ENCODE data around the gene CD74. TPM values are rescaled to one million over a fixed set of nuclear protein-coding genes. Genes with fewer than 3 reads are reported as not detected.

CD74 gene
- total RNA-seq, 2 donors from 2014 or later, result 200 to 485 TPM

DNA sequence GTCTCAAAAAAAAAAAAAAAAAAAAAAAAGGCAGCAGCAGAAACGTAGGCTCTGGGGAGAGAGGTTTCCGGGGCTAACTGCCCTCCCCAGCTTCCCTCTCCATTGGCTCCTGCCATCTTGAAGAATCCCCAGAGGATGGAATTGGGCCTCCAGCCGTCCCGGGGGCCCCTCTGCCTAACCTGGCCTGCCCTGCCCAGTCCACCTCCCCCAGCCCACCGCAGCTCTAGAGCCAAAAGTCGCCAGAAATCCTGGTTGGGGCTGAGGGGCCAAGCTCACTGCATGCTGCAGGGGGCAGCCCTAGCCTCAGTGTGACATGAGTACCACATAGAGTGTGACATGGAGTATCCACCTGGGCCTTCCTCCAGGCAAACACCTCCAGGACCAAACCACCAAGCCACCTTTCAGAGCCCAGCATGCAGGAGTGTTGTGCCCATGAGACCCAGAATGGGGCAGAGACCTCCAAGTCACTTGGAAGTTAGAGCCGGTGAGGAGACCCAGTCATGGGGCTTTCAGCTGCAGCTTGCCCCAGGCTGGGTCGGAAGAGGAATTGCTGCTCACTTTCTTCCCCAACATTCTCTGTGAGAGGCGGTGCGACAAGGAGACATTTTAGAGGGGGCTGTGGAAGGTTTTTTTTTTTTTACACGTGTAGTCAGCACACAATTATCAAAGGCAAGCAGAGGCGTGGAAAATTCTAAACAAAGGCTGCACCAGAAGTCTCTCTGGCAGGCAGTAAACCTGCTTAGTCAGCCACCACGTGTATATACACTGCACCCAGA is 17.6 kb downstream of the CD74 start:
- no peak for DNase-seq
- no peaks in the 10 kb centered on the region for H3K9me3 ChIP-seq
- H3K27ac ChIP-seq, result no peak overlapping the region
- TF ChIP-seq, protein P1, sequence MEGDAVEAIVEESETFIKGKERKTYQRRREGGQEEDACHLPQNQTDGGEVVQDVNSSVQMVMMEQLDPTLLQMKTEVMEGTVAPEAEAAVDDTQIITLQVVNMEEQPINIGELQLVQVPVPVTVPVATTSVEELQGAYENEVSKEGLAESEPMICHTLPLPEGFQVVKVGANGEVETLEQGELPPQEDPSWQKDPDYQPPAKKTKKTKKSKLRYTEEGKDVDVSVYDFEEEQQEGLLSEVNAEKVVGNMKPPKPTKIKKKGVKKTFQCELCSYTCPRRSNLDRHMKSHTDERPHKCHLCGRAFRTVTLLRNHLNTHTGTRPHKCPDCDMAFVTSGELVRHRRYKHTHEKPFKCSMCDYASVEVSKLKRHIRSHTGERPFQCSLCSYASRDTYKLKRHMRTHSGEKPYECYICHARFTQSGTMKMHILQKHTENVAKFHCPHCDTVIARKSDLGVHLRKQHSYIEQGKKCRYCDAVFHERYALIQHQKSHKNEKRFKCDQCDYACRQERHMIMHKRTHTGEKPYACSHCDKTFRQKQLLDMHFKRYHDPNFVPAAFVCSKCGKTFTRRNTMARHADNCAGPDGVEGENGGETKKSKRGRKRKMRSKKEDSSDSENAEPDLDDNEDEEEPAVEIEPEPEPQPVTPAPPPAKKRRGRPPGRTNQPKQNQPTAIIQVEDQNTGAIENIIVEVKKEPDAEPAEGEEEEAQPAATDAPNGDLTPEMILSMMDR (IDR thresholded peaks at IDR 0.05), result no peak
- no peaks in the 10 kb centered on the region for H3K4me1 ChIP-seq
- no peaks in the 10 kb centered on the region for H3K36me3 ChIP-seq
- H3K4me3 ChIP-seq, result no peak overlapping the region
- H3K9ac ChIP-seq (ENCODE audit: low read depth in 2 of 2, low read length in 2 of 2), result no peak overlapping the region
- intact Hi-C loops (cut with DNase I), result no loop called here
- no peaks in the 10 kb centered on the region for H3K27me3 ChIP-seq

DNA sequence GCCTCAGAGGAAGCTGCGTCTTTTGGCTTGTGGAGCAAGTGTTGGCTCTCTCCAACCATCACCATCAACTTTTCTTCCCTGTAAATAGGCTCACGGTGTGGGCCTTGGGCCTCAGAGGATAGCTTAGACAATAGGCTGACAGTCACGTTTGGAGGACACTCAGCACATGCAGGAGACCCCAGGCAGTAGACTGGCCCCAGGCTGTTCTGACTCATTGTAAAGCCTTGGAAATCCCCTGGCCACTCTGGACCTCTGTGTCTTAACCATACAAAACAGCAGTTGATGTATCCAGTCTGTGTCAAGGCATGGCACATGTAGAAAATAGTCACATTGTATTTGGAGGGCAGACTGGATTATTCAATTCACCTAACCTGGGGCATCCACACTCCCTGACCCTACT is 18.6 kb downstream of the CD74 start:
- Histone ChIP-seq H3K27me3 (no peaks in the 10 kb centered on the region), H3K4me3 (no peak overlapping the region), H3K9ac (ENCODE audit: low read depth in 2 of 2, low read length in 2 of 2) (no peak overlapping the region), H3K9me3 (no peaks in the 10 kb centered on the region), H3K4me1 (no peaks in the 10 kb centered on the region), H3K27ac (no peak overlapping the region), H3K36me3 (peaks cover 5% of the 10 kb centered on the region)
- no peak for DNase-seq
- TF ChIP-seq, protein P1 (IDR thresholded peaks at IDR 0.05), result no peak
- intact Hi-C loops (cut with DNase I), result no loop called here

DNA sequence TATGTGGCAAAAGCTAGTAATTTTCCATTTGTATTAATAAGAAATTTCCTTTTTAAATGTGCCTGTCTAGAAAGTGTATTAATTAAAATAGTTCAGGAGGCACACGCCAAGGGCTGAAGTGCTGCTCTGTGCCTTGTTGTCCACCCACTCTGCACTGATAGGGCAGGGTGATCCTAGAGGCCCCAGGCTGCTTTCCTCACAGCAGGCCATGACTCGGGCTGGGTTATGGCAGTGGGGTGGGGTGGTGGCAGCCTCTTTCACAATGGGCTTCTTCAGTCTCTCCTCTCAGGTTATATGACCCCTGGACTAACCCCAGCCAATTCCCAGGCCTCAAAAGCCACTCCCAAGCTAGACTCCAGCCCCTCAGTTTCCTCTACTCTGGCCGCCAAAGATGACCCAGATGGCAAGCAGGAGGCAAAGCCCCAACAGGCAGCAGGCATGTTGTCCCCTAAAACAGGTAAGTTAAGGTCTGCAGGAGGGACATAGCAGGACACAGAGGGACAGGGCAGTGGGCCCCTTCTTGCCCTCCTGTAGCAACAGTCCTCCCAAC is 19.5 kb downstream of the CD74 start:
- TF ChIP-seq, protein P1 (IDR thresholded peaks at IDR 0.05), result no peak
- Histone ChIP-seq H3K9ac (ENCODE audit: low read depth in 2 of 2, low read length in 2 of 2) (no peak overlapping the region), H3K36me3 (peaks cover 5% of the 10 kb centered on the region), H3K4me3 (no peak overlapping the region), H3K27me3 (no peaks in the 10 kb centered on the region), H3K4me1 (no peaks in the 10 kb centered on the region), H3K27ac (no peak overlapping the region), H3K9me3 (no peaks in the 10 kb centered on the region)
- intact Hi-C loops (cut with DNase I), result no loop called here
- no peak for DNase-seq

DNA sequence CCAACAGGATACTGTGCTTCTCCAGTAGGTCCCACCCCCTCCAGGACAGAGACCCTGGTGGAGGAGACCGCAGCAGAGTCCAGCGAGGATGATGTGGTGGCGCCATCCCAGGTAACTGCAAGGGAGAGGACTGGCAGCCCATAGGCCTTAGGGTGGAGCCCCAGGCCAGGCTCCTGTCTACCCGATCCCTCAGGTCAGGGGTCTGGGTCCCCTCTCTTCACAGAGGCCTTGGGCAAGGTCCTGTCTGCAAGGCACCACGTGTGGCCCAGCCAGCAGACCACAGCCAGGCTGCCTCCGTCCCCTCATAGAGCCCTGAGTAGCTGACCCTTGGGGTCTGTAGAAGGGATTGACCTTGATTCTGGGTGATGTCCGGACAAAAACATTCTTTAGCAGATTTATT is 20.0 kb downstream of the CD74 start:
- TF ChIP-seq, protein P1 (IDR thresholded peaks at IDR 0.05), result no peak
- peaks cover 5% of the 10 kb centered on the region for H3K36me3 ChIP-seq
- no peak overlapping the region for H3K27ac ChIP-seq
- no peak overlapping the region for H3K4me3 ChIP-seq
- intact Hi-C loops (cut with DNase I), result no loop called here
- no peak for DNase-seq
- no peak overlapping the region for H3K9ac ChIP-seq (ENCODE audit: low read depth in 2 of 2, low read length in 2 of 2)
- H3K9me3 ChIP-seq, result no peaks in the 10 kb centered on the region
- H3K27me3 ChIP-seq, result no peaks in the 10 kb centered on the region
- no peaks in the 10 kb centered on the region for H3K4me1 ChIP-seq

DNA sequence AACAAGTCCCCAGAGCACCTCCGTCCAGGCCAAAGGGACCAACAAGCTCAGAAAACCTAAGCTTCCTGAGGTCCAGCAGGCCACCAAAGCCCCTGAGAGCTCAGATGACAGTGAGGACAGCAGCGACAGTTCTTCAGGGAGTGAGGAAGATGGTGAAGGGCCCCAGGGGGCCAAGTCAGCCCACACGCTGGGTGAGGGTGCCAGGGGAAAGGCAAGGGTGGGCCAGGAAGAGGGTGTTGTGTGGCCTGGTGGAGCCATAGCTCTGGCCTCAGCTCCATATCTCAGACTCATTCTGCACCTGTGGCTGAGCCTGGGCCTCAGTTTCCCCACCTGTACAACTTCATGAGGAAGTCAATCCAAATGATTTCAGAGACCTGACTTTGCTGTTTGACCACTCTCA is 20.7 kb downstream of the CD74 start:
- Histone ChIP-seq H3K27ac (no peak overlapping the region), H3K4me3 (no peak overlapping the region), H3K27me3 (no peaks in the 10 kb centered on the region), H3K9ac (ENCODE audit: low read depth in 2 of 2, low read length in 2 of 2) (no peak overlapping the region), H3K36me3 (peaks cover 5% of the 10 kb centered on the region), H3K9me3 (no peaks in the 10 kb centered on the region), H3K4me1 (no peaks in the 10 kb centered on the region)
- TF ChIP-seq, protein P1 (IDR thresholded peaks at IDR 0.05), result no peak
- DNase-seq, result no peak
- intact Hi-C loops (cut with DNase I), result no loop called here

All from colonic mucosa (tissue), 4 donors.